HG02981 (cell line): ENCODE results near the gene KAT14.
A peak's percentile ranks its signal among the peaks of the same experiment; 100 is the strongest.
"Not testable (repeated sequence)": the region's sequence is repeated elsewhere in the genome, so short reads cannot be mapped to it uniquely, and the experiment has no call there.

Source experiments
- ATAC-seq: cut with Tn5 transposase; IDR thresholded peaks from one replicate; pipeline ENCODE4 v1.9.1; 2021; ENCODE audit warnings: mild to moderate bottlenecking, moderate library complexity; ENCODE audit not compliant: unreplicated experiment

KAT14 gene

GRCh38 chr20:18137412-18138265, at the start of gene KAT14, which contains the start of gene PET117:
Gene KAT14 (plus strand): TSS chr20:18137863. CDS start chr20:18142661, 4,798 bp downstream.
Gene PET117 (plus strand): TSS chr20:18137863. CDS start chr20:18137956, 93 bp downstream.
- peak; percentile 81 for ATAC-seq

GRCh38 chr20:18088298-18088697, 49.4 kb upstream of the KAT14 start:
- ATAC-seq: not testable (repeated sequence)

DNA sequence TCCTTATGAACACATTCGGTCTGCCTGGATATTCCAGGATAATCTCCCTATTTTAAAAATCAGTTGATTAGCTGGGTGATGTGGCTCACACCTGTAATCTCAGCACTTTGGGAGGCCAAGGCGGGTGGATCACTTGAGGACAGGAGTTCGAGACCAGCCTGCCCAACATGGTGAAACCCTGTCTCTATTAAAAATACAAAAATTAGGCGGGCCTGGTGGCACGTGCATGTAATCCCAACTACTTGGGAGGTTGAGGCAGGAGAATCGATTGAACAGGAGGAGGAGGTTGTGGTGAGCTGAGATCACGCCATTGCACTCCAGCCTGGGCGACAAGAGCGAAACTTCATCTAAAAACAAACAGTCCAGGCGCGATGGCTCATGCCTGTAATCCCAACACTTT, 48.8 kb upstream of the KAT14 start:
- not testable (repeated sequence) for ATAC-seq

- ATAC-seq: no peak
These were observed 47.6 kb upstream of the KAT14 start for GRCh38 chr20:18090044-18090443.

GRCh38 chr20:18090477-18090876, 47.2 kb upstream of the KAT14 start:
- no peak for ATAC-seq

DNA sequence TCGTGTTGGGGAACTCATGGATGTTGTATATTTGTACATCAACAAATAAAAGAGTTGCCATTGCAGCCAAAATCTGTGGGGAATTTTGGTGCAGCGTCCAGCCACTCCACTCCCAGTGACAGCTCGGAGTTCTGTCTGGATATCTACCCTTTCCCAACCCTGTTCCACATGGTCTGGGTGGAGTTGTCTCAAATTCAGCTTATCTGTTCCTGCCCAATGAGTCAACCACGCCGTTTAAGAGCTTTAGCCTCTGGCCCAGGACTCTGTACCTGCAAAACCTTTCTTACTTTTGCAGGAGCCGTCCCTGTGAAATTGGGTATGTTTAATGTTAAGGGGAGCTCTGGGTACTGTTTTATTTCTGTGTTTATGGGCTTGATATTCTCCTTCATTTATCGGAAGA, 46.0 kb upstream of the KAT14 start:
- no peak for ATAC-seq

- ATAC-seq: no peak
These were observed 44.8 kb upstream of the KAT14 start for GRCh38 chr20:18092890-18093289.

DNA sequence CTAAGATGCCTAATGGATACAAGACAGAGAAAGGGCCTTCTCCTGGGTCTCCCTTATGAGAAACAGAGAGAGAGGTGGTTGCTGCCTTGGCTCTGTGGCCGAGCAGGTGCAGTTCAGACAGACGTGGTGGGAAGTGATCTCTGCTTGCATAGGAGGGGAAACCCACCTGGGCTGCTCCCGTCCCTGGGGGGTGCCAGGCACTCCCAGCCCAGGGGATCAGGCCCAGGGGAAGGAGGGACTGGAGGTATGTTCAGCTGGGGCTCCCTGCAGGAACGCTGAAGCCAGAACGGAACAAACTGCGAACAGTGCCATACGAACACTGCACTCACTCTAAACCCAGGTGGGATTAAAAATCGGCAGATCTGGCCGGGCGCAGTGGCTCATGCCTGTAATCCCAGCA, 44.3 kb upstream of the KAT14 start:
- no peak for ATAC-seq

DNA sequence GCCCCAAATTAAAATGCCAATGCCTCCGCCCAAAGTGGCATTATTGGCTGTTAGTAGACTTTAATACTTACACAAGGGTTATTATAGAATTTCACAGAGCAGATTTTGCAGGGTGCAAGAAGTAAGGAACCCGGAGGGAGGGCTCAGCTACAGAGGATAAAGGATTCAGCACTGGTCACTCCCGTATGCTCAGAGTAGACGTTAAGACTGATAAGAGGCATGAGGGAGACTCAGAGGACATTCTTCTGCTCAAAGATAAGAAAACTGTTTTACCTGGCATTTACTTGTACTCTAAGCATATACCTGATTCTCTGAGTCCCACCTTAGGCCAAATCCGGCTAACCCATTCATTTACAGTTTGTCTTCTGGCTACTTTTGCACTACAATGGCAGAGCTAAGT, 43.5 kb upstream of the KAT14 start:
- ATAC-seq: no peak

- not testable (repeated sequence) for ATAC-seq
These were observed 37.1 kb upstream of the KAT14 start for GRCh38 chr20:18100569-18100968.

DNA sequence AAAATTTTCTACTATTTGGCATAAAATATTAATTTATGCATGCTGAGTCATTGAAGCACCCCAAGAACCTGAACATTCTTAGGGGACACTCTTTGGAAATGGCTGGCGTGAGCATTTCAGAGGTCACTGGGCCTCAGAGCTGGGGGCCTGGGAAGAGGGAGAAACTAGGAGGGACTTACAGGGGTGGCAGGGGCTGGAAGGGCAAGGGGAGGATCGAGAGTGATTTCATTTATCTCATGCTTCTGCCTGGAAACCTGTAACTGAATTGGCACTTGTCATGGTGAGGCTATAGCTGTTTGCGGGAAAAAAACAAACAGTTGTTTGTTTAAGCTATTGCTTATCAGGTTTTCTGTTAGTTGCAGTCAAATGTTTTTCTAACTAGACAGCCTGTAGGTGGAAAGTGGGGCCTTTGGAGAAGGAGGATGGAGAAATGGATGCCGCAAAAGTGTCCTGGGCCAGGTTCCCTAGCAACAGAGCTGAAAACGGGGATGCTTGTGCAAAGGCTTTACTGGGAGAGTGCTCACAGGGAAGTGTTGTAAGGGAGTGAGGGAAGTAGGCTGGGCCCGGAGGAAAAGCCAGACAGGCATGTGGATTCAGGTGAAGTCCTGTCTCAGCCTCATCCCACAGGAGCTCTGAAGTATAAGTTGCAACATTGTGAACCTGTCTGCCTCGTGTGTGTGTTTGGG, 36.4 kb upstream of the KAT14 start:
- ATAC-seq: no peak

- ATAC-seq: no peak
These were observed 34.2 kb upstream of the KAT14 start for GRCh38 chr20:18103497-18103896.

DNA sequence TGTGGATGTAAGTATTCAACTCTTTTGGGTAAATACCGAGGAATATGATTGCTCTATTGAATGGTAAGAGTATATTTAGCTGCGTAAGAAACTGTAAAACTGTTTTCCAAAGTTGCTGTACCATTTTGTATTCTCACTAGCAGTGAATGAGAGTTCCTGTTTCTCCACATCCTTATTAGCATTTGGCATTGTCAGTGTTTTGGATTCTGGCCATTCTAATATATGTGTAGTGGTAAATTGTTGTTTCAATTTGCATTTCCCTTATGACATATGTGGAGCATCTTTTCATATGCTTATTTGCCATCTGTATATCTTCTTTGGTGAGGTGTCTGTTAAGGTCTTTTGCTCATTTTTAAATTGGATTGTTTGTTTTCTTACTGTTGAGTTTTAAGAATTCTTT, 29.3 kb upstream of the KAT14 start:
- ATAC-seq: no peak

- ATAC-seq: not testable (repeated sequence)
These were observed 9.1 kb upstream of the KAT14 start for GRCh38 chr20:18128574-18128973.

- ATAC-seq: no peak
These were observed 5.0 kb upstream of the KAT14 start for GRCh38 chr20:18132663-18133062.

DNA sequence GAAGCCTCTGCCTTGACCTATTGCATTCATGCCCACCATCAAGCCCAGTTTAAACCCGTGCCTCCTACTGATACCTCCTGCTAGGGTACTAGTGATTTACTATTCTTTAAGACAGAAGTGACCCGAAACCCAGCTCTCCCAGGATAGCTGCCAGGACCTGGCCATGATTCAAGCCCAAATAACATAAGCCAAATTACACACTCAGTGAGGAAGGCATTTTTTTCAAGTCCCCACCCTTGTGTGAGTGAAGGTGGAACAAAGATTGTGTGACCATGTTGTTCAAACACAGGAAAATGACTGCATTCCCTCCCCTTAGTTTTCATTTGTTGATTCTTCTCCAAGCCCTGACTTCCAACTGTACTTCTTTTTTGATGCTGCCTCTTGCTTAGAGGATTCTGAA, 3.7 kb upstream of the KAT14 start:
- ATAC-seq: no peak

GRCh38 chr20:18138266-18138582, 561 bp downstream of the KAT14 start:
- peak; percentile 37 for ATAC-seq

GRCh38 chr20:18138639-18139583, 1.2 kb downstream of the KAT14 start:
- no peak for ATAC-seq

GRCh38 chr20:18139832-18140231, 2.2 kb downstream of the KAT14 start:
- no peak for ATAC-seq

DNA sequence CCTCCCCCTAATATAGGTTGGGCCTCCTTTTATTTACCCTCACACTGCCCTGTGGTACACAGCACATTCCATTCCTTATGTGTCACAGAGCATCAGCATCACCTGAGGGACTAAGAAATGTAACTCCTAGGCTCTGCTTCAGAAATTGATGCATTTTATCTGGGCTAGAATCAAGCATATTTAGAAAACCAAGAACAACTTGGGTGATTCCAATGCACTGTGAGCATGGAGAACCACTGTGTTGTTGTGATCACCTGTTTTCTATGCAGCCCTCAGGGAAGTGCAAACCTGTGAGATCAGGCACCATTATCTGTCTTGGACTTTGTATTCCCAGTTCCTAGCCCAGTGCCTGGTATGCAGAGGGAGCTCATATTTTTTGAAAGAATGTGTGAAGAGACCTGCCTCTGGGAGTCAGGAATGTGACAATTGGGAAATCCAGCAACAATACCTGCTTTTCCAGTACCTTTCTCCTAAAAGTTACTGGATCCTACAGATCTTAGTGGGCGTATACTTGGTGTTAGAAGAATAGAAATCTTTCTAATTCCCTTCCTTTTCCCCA, 7.0 kb downstream of the KAT14 start:
- ATAC-seq: no peak

DNA sequence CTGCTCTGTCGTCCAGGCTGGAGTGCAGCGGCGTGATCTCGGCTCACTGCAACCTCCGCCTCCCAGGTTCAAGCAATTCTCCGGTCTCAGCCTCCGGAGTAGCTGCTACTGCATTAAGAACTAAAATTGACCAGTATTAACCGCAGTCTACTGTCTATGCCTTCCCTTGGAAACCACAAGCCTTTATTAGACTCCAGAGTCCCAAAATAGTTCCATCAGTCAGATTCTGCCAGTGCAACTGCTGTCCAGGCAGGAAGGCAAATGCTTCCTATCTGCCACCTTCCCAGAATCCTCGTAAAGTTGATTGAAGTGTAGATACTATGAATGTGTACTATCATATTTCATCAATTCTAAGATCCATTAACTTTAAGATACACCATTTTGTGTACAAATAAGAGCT, 16.7 kb downstream of the KAT14 start:
- no peak for ATAC-seq
